Measurements from ENCODE around the gene TTC16. TPM values are rescaled to one million over a fixed set of nuclear protein-coding genes. Genes with fewer than 3 reads are reported as not detected.
"Not testable (repeated sequence)": the region's sequence is repeated elsewhere in the genome, so short reads cannot be mapped to it uniquely, and the experiment has no call there.

The TTC16 gene
- total RNA-seq, 1 experiment from 2014 or later, result not detected

GRCh38 chr9:127773272-127773671, 57.4 kb downstream of the TTC16 start:
- in situ Hi-C loops (cut with HindIII; ENCODE audit: low pct_unique_long_range_greater_than_20kb, low sequenced_read_pairs), result no loop called here

GRCh38 chr9:127773981-127774380, 58.1 kb downstream of the TTC16 start:
- in situ Hi-C loops (cut with HindIII; ENCODE audit: low pct_unique_long_range_greater_than_20kb, low sequenced_read_pairs), result no loop called here
- DNase-seq (ENCODE audit: low read depth), result no peak

More at GRCh38 chr9:127773272-127773671, 57.4 kb downstream of the TTC16 start:
- DNase-seq (ENCODE audit: low read depth), result no peak

- DNase-seq (ENCODE audit: low read depth), result no peak
- in situ Hi-C loops (cut with HindIII; ENCODE audit: low pct_unique_long_range_greater_than_20kb, low sequenced_read_pairs), result no loop called here
Observed at GRCh38 chr9:127776195-127776923, 60.5 kb downstream of the TTC16 start.

- in situ Hi-C loops (cut with HindIII; ENCODE audit: low pct_unique_long_range_greater_than_20kb, low sequenced_read_pairs), result no loop called here
Observed at GRCh38 chr9:127776924-127777289, 61.0 kb downstream of the TTC16 start.

GRCh38 chr9:127777368-127777980, 61.6 kb downstream of the TTC16 start:
- in situ Hi-C loops (cut with HindIII; ENCODE audit: low pct_unique_long_range_greater_than_20kb, low sequenced_read_pairs), result no loop called here
- DNase-seq (ENCODE audit: low read depth), result no peak

More at GRCh38 chr9:127776924-127777289, 61.0 kb downstream of the TTC16 start:
- DNase-seq (ENCODE audit: low read depth), result no peak

- in situ Hi-C loops (cut with HindIII; ENCODE audit: low pct_unique_long_range_greater_than_20kb, low sequenced_read_pairs), result no loop called here
- no peak for DNase-seq (ENCODE audit: low read depth)
Observed at GRCh38 chr9:127778280-127779135, 62.6 kb downstream of the TTC16 start, which contains the start of gene SH2D3C. Gene SH2D3C, minus strand, starts transcription at chr9:127778666. Its CDS starts 39 bp downstream, at chr9:127778627.

- in situ Hi-C loops (cut with HindIII; ENCODE audit: low pct_unique_long_range_greater_than_20kb, low sequenced_read_pairs), result no loop called here
- DNase-seq (ENCODE audit: low read depth), result no peak
Observed at GRCh38 chr9:127779136-127779981, 63.5 kb downstream of the TTC16 start.

GRCh38 chr9:127780126-127780885, 64.4 kb downstream of the TTC16 start:
- in situ Hi-C loops (cut with HindIII; ENCODE audit: low pct_unique_long_range_greater_than_20kb, low sequenced_read_pairs), result no loop called here
- DNase-seq (ENCODE audit: low read depth), result no peak

- in situ Hi-C loops (cut with HindIII; ENCODE audit: low pct_unique_long_range_greater_than_20kb, low sequenced_read_pairs); DNase-seq (ENCODE audit: low read depth): not testable (repeated sequence)
Observed at GRCh38 chr9:127780909-127781308, 65.0 kb downstream of the TTC16 start.

Other genes with a start within 250 kb of the TTC16 start
- gene STXBP1, start 103.8 kb upstream of the TTC16 start, total RNA-seq (2014; rRNA removed; shearing (Covaris generic); ENCODE audit: low replicate concordance), result 1.2 and 1.9 TPM in 2 replicates
- gene CFAP157, start 9.1 kb upstream of the TTC16 start, total RNA-seq (2014; rRNA removed; shearing (Covaris generic); ENCODE audit: low replicate concordance), result not detected in 2 replicates
- 15.6 and 58.3 TPM in 2 replicates for gene PTRH1, start 416 bp upstream of the TTC16 start, total RNA-seq (2014; rRNA removed; shearing (Covaris generic); ENCODE audit: low replicate concordance)
- 2.3 and 2.6 TPM in 2 replicates for gene TOR2A, start 19.2 kb downstream of the TTC16 start, total RNA-seq (2014; rRNA removed; shearing (Covaris generic); ENCODE audit: low replicate concordance)
- not detected in 2 replicates for gene SH2D3C, start 62.6 kb downstream of the TTC16 start, total RNA-seq (2014; rRNA removed; shearing (Covaris generic); ENCODE audit: low replicate concordance)
- gene CDK9, start 70.0 kb downstream of the TTC16 start, total RNA-seq (2014; rRNA removed; shearing (Covaris generic); ENCODE audit: low replicate concordance), result 38.3 and 51.9 TPM in 2 replicates
- gene FPGS, start 86.8 kb downstream of the TTC16 start, total RNA-seq (2014; rRNA removed; shearing (Covaris generic); ENCODE audit: low replicate concordance), result 76.5 and 99.2 TPM in 2 replicates
- 2.1 and 5.2 TPM in 2 replicates for gene ENG, start 138.6 kb downstream of the TTC16 start, total RNA-seq (2014; rRNA removed; shearing (Covaris generic); ENCODE audit: low replicate concordance)
- gene AK1, start 161.6 kb downstream of the TTC16 start, total RNA-seq (2014; rRNA removed; shearing (Covaris generic); ENCODE audit: low replicate concordance), result 32.4 and 51.2 TPM in 2 replicates
- gene ST6GALNAC6, start 183.5 kb downstream of the TTC16 start, total RNA-seq (2014; rRNA removed; shearing (Covaris generic); ENCODE audit: low replicate concordance), result 22.8 and 27.4 TPM in 2 replicates
- 18.1 and 22.2 TPM in 2 replicates for gene ST6GALNAC4, start 201.0 kb downstream of the TTC16 start, total RNA-seq (2014; rRNA removed; shearing (Covaris generic); ENCODE audit: low replicate concordance)
- 6.2 and 9.2 TPM in 2 replicates for gene PIP5KL1, start 214.7 kb downstream of the TTC16 start, total RNA-seq (2014; rRNA removed; shearing (Covaris generic); ENCODE audit: low replicate concordance)
- gene DPM2, start 221.8 kb downstream of the TTC16 start, total RNA-seq (2014; rRNA removed; shearing (Covaris generic); ENCODE audit: low replicate concordance), result 46.9 and 54.5 TPM in 2 replicates